Testis (tissue), 2 donors: ENCODE results near the gene UNC80.

Experiments used
- CTCF ChIP-seq, 3 experiments: fragments of 450-650 bp in 2 of 3; fragments of 200-600 bp in 1 of 3; sonication (generic) in 1 of 3; IDR thresholded peaks; one replicate each; pipeline ENCODE4 v1.5.1; 2016 to 2019; ENCODE audit warnings: antibody characterized with exemption in 3 of 3, mild to moderate bottlenecking in 2 of 3, moderate library complexity in 1 of 3
- POLR2A ChIP-seq: fragments of 450-650 bp; IDR thresholded peaks from one replicate; pipeline ENCODE4 v1.6.1; 2017; ENCODE audit warnings: antibody characterized with exemption, mild to moderate bottlenecking, moderate library complexity

DNA sequence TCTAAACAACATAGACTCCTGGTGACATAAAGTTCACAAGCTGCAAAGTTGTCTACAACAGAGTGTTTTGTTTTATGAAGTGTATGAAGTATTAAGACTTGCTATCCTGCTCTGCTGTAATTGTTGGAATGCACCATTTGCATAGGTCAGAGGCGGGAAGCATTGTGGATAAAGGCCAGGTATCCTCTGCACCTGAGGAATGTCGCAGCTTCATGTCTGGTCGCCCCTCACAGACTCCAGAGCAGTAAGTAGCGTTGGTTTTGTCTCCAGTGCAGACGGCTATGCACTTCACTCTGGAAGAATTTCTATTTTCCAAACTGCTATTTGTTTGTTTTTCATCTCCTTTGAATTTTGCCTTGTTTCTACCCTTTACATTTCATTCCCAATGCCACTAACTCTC, 63.1 kb downstream of the UNC80 start:
- TF ChIP-seq CTCF (IDR thresholded peaks at IDR 0.05) (no peak), POLR2A (no peak)
